ENCODE data around the gene MTHFD2L. TPM values are rescaled to one million over a fixed set of nuclear protein-coding genes. Genes with fewer than 3 reads are reported as not detected.

Gene MTHFD2L
- total and polyA plus RNA-seq, 2 of the 8 experiments (the other 6 are each of a cell fraction or from before 2014, with no cell fraction given), result 5.4 to 15.0 TPM

DNA sequence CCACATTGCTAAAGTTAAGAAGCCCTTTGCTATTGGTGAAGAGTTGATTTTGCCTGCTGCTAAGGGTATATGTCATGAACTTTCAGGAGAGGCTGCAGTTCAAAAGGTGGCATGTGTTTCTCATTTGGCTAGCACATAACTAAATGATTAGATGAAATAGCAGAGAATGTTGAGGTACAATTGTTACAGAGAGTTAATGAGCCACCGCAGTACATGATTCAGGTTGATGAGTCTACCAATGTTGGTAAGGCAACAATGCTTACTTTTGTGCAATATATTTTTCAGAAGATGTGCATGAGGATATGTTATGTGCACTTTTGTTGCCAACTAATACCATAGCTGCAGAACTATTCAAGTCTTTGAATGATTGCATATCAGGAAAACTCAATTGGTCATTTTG lies 37.8 kb upstream of the MTHFD2L start (continued):
- TF ChIP-seq PHF8 (conservative IDR thresholded peaks at IDR 0.05; ENCODE audit: low read depth, low read length) (no peak), ASH2L (IDR thresholded peaks at IDR 0.05; ENCODE audit: low read length) (no peak), SAP30 (IDR thresholded peaks at IDR 0.05; ENCODE audit: insufficient read depth, insufficient replicate concordance, low read length) (no peak), CHD2 (IDR thresholded peaks at IDR 0.05; ENCODE audit: low read length) (no peak)

Data from H1 (cell line).